Muscle layer of colon (tissue), 2 donors: ENCODE results near the gene ESYT1.
A peak's percentile ranks its signal among the peaks of the same experiment; 100 is the strongest.

ENCODE experiments used
- H3K27ac ChIP-seq: one replicate; pipeline ENCODE4 v1.7.0; 2013; ENCODE audit warnings: low read depth, mild to moderate bottlenecking, low read length, moderate library complexity
- H3K27me3 ChIP-seq, 2 donors: one replicate each; pipeline ENCODE4 v1.7.0; 2013; ENCODE audit warnings: low read length in 2 of 2, mild to moderate bottlenecking in 2 of 2; ENCODE audit not compliant: insufficient read depth in 2 of 2, control insufficient read depth in 1 of 2
- H3K36me3 ChIP-seq: one replicate; pipeline ENCODE4 v1.7.0; 2013; ENCODE audit warnings: mild to moderate bottlenecking, low read length; ENCODE audit not compliant: insufficient read depth
- H3K4me1 ChIP-seq: one replicate; pipeline ENCODE4 v1.7.0; 2013; ENCODE audit warnings: mild to moderate bottlenecking, low read length; ENCODE audit not compliant: insufficient read depth
- H3K4me3 ChIP-seq, 2 donors: one replicate each; pipeline ENCODE4 v1.7.0; 2013; ENCODE audit warnings: low read length in 2 of 2, low read depth in 1 of 2, mild to moderate bottlenecking in 1 of 2, moderate library complexity in 1 of 2
- H3K9ac ChIP-seq: one replicate; pipeline ENCODE4 v1.7.0; 2013; ENCODE audit warnings: low read length
- H3K9me3 ChIP-seq: one replicate; pipeline ENCODE4 v1.7.0; 2013; ENCODE audit warnings: mild to moderate bottlenecking, low read length
- donor health status: abdominal sarcoma.
- donor health status: Adenocarcinoma of cecum.

ESYT1 gene

DNA sequence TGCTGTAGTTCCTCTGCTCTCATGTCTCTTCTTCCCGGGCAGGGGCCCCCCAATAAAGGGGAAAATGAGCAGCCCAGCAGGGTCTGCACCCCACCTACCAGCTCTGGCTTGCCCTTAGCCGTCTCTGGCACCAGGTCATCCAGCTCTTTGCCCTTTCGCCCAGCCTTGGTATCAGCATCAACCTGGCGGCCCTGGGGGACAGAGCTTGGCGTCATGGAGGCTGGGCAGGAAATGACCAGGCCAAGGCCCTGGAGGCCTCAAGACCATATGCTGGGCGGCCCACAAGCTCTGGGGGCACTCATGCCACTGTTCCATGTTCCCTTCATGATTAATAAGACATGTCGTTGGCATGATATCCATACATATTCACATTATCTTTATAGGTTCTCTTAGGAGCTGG is 44.8 kb downstream of the ESYT1 start:
- H3K9ac ChIP-seq = no peak overlapping the region
- H3K4me1 ChIP-seq = no peaks in the 10 kb centered on the region
- no peaks in the 10 kb centered on the region for H3K27me3 ChIP-seq
- H3K27ac ChIP-seq = no peak overlapping the region
- no peak overlapping the region for H3K4me3 ChIP-seq
- no peaks in the 10 kb centered on the region for H3K9me3 ChIP-seq
- H3K36me3 ChIP-seq = peaks cover 83% of the 10 kb centered on the region

GRCh38 chr12:56178347-56178746 is 50.3 kb downstream of the ESYT1 start:
- no peak overlapping the region for H3K4me3 ChIP-seq
- H3K9me3 ChIP-seq = no peaks in the 10 kb centered on the region
- no peaks in the 10 kb centered on the region for H3K27me3 ChIP-seq
- H3K36me3 ChIP-seq = peaks cover 66% of the 10 kb centered on the region
- H3K4me1 ChIP-seq = no peaks in the 10 kb centered on the region
- no peak overlapping the region for H3K9ac ChIP-seq
- no peak overlapping the region for H3K27ac ChIP-seq

DNA sequence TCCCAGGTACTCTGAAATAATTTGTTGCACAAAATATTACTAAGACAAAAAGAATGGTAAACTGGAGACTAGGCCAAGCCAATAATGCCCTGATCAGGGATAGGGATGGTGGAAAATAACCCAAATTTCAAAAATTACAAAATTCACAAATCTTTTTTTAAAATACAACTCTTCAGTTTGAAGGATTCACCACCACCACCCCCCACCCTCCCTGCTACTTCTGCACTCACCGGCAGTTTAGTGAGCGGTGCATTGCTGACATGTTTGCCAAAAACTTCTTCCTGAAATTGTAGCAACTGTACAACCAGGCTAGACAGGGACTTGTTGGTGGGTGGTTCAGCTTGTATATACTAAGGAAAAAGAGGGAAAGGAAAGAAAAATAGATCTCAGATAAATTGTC is 58.9 kb downstream of the ESYT1 start:
- peaks cover 15% of the 10 kb centered on the region for H3K4me1 ChIP-seq
- H3K9me3 ChIP-seq = no peaks in the 10 kb centered on the region
- H3K27ac ChIP-seq = no peak overlapping the region
- no peak overlapping the region for H3K9ac ChIP-seq
- H3K36me3 ChIP-seq = peaks cover 34% of the 10 kb centered on the region
- H3K4me3 ChIP-seq = no peak overlapping the region
- H3K27me3 ChIP-seq = no peaks in the 10 kb centered on the region

- Histone ChIP-seq H3K9ac (peak overlapping the region; percentile 43), H3K27ac (peak overlapping the region; percentile 76), H3K36me3 (peaks cover 32% of the 10 kb centered on the region), H3K4me3 (peak overlapping the region; percentile 62 to 70), H3K9me3 (no peaks in the 10 kb centered on the region), H3K4me1 (peaks cover 17% of the 10 kb centered on the region), H3K27me3 (no peaks in the 10 kb centered on the region)
Measured at GRCh38 chr12:56188131-56188777, 60.2 kb downstream of the ESYT1 start.

DNA sequence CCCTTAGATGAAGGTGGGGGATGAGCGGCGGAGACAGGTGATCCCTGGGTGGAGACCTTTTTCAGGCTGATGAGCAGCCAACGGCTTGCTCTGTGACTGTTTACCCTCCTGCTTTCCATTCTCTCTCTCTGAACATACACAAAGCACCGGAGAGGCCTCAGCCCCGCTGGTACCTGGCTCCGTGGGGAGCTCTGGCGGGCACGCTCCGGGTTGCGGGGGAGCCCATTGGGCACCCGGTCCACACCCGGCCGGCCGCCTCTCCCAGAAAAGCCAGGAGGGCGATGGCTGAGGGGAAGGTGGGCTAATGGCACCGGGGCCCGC is 60.7 kb downstream of the ESYT1 start:
- peak overlapping the region; percentile 43 for H3K9ac ChIP-seq
- peaks cover 28% of the 10 kb centered on the region for H3K36me3 ChIP-seq
- peak overlapping the region; percentile 76 for H3K27ac ChIP-seq
- peaks cover 18% of the 10 kb centered on the region for H3K4me1 ChIP-seq
- no peaks in the 10 kb centered on the region for H3K27me3 ChIP-seq
- no peaks in the 10 kb centered on the region for H3K9me3 ChIP-seq
- H3K4me3 ChIP-seq = peak overlapping the region; percentile 62 to 70

DNA sequence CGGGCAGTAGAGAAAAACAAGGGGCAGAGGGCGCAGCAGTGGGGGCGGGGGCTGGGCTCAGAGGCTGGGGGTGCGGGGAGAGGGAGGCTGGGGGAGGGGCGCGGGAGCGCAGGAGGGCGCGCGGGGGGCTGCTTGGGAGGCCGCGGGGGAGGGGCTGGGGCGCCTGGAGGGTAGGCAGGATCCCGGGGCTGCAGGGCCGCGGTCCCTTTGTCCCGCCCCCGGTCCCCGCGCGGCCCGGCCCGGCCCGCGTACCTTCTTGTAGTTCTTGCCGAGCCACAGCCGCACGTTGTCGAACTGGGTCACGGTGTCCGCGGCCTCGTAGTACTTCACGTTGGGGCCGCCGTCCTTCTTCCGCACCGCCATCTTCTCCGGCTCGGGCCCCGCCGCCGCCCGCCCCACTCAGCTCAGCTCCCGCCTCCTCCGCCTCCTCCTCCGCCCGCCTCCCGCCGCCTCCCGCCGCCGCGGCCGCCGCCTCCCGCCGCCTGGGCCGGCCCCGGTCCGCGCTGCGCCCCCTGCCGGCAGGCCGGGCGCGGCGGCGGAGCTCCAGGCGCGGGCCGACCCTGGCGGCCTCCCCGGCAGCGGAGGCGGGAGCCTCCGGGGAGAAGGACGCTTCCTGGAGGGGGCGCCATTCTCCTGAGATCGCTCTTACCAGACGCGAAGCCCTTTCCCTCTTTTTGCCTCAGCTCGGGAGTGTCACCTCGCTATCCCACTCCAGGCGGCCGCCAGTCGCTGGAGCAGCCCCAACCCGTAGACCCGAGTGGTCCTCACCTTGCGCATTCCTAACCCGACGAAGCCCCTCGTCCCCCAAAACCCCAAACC is 61.2 kb downstream of the ESYT1 start, which contains the start of gene SMARCC2:
TSS of gene SMARCC2 (minus strand) at position 385 of the 819 bp plus-strand sequence. CDS start at position 363, 22 bp downstream.
- H3K36me3 ChIP-seq = peaks cover 22% of the 10 kb centered on the region
- no peaks in the 10 kb centered on the region for H3K27me3 ChIP-seq
- H3K9me3 ChIP-seq = no peaks in the 10 kb centered on the region
- peak within 1 kb of the TSS; percentile 84 for H3K27ac ChIP-seq
- H3K9ac ChIP-seq = peak within 1 kb of the TSS; percentile 99
- peaks cover 18% of the 10 kb centered on the region for H3K4me1 ChIP-seq
- H3K4me3 ChIP-seq = peak within 1 kb of the TSS; percentile 70 to 97

DNA sequence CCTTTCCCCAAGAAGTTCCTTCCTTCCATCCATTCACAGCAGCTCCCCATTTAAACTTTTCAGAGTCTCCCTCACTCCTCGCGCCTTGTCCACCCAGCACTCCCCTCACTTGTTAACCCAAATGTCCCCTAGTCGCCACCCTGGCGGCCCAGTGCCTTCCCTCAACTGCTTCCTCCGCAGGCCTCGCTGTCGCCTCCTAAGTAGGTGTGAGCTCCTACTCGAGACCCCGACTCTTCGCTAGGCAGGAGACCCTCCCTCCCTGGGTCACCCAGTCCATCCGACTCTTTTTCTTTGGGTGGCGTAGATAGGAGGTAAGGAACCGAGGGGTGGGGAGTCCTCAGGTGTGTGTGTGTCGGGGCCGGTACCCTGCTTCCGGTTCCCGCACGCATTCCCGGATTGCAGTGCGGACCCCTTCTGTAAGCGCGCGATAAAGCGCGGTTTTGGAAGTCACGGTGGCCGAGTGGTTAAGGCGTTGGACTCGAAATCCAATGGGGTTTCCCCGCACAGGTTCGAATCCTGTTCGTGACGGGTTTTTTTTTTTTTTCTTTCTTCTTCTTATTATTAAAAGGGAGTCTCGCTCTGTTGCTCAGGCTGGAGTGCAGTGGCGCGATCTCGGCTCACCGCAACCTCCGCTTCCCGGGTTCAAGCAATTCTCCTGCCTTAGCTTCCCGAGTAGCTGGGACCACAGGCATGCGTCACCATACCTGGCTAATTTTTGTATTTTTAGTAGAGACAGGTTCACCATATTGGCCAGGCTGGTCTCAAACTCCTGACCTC is 62.0 kb downstream of the ESYT1 start:
- Histone ChIP-seq H3K4me1 (peaks cover 18% of the 10 kb centered on the region), H3K9me3 (no peaks in the 10 kb centered on the region), H3K4me3 (peak overlapping the region; percentile 70 to 97), H3K36me3 (peaks cover 14% of the 10 kb centered on the region), H3K27ac (peak overlapping the region; percentile 84), H3K27me3 (no peaks in the 10 kb centered on the region), H3K9ac (peak overlapping the region; percentile 99)

GRCh38 chr12:56190695-56191155 is 62.7 kb downstream of the ESYT1 start:
- H3K36me3 ChIP-seq = peaks cover 9% of the 10 kb centered on the region
- H3K9me3 ChIP-seq = no peaks in the 10 kb centered on the region
- H3K27ac ChIP-seq = peak overlapping the region; percentile 84
- H3K9ac ChIP-seq = peak overlapping the region; percentile 99
- H3K4me1 ChIP-seq = peaks cover 18% of the 10 kb centered on the region
- H3K27me3 ChIP-seq = no peaks in the 10 kb centered on the region
- H3K4me3 ChIP-seq = peak overlapping the region; percentile 70 to 97

DNA sequence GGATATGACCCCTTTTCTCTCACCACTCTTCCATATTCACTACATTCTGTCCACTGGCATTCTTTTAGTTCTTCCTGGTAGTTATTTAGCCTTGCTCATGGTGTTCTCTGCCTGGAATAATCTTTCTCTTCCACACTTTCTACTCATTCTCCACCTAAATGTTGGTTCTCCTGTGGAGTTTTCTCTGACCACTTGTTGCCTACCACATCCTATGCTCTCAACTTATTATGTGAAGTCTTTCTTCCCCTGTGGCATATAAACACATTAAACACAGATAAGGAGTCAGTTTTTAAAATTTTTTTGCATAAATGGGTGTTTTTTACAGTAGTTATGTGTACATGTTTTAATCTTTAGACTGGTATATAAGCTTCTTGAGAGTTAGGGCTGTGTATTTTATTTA is 64.5 kb downstream of the ESYT1 start:
- Histone ChIP-seq H3K27ac (no peak overlapping the region), H3K4me1 (peaks cover 13% of the 10 kb centered on the region), H3K27me3 (no peaks in the 10 kb centered on the region), H3K9ac (no peak overlapping the region), H3K4me3 (no peak overlapping the region), H3K36me3 (no peaks in the 10 kb centered on the region), H3K9me3 (no peaks in the 10 kb centered on the region)

GRCh38 chr12:56193025-56193578 is 65.0 kb downstream of the ESYT1 start:
- Histone ChIP-seq H3K36me3 (no peaks in the 10 kb centered on the region), H3K27me3 (no peaks in the 10 kb centered on the region), H3K9ac (no peak overlapping the region), H3K4me1 (peaks cover 7% of the 10 kb centered on the region), H3K4me3 (no peak overlapping the region), H3K9me3 (no peaks in the 10 kb centered on the region), H3K27ac (no peak overlapping the region)
